ENCODE results near the gene PLCZ1. TPM values are rescaled to one million over a fixed set of nuclear protein-coding genes. Genes with fewer than 3 reads are reported as not detected.

The PLCZ1 gene
- polyA plus RNA-seq, 3 donors = not detected

- Histone ChIP-seq H3K4me2 (replicated peaks; ENCODE audit: extremely low read depth, low read length, poor library complexity, severe bottlenecking) (no peak overlapping the region), H2AFZ (ENCODE audit: insufficient read depth, low read depth, low read length, poor library complexity, severe bottlenecking) (no peak overlapping the region), H3K9me3 (replicated peaks in 1 of 2; ENCODE audit: control insufficient read depth in 1 of 2, insufficient read depth in 1 of 2, low read length in 2 of 2) (peaks cover 3 to 7% of the 10 kb centered on the region in 2 donors), H3K36me3 (replicated peaks in 1 of 2; ENCODE audit: control insufficient read depth in 1 of 2, insufficient read depth in 2 of 2, low read length in 2 of 2) (no peaks in the 10 kb centered on the region), H3K27me3 (ENCODE audit: control insufficient read depth in 2 of 2, insufficient read depth in 2 of 2, low read length in 2 of 2) (no peaks in the 10 kb centered on the region), H3K79me2 (ENCODE audit: insufficient read depth, low read length) (no peaks in the 10 kb centered on the region), H4K20me1 (ENCODE audit: insufficient read depth, low read length) (no peaks in the 10 kb centered on the region), H3K9ac (ENCODE audit: insufficient read depth, low read length, poor library complexity, severe bottlenecking) (no peak overlapping the region), H3K4me1 (ENCODE audit: control insufficient read depth in 1 of 2, insufficient read depth in 2 of 2, low read length in 2 of 2) (no peaks in the 10 kb centered on the region), H3K27ac (ENCODE audit: low read depth in 1 of 2, low read length in 2 of 2) (no peak overlapping the region), H3K4me3 (replicated peaks in 1 of 3; ENCODE audit: low read depth in 2 of 3, low read length in 3 of 3) (no peak overlapping the region)
- no peak for DNase-seq
- H3K4me1 Mint-ChIP-seq = no peaks in the 10 kb centered on the region
- no peaks in the 10 kb centered on the region for H3K27me3 Mint-ChIP-seq (ENCODE audit: low read depth in 3 of 3)
- WGBS (ENCODE audit: insufficient coverage) = 100% methylated on average over 1 of the region's 2 CpGs
- TF ChIP-seq CTCF (IDR thresholded peaks at IDR 0.05) = no peak
- intact Hi-C loops (cut with micrococcal nuclease) = no loop called here
- H3K9me3 Mint-ChIP-seq = peaks cover 3 to 22% (median 7%) of the 10 kb centered on the region in 7 donors
- no peak overlapping the region for H3K4me3 Mint-ChIP-seq
- no peaks in the 10 kb centered on the region for H3K36me3 Mint-ChIP-seq
- no peak overlapping the region for H3K27ac Mint-ChIP-seq
Observed at GRCh38 chr12:18658179-18658578, 79.6 kb downstream of the PLCZ1 start.

- Histone ChIP-seq H3K4me3 (replicated peaks in 1 of 3; ENCODE audit: low read depth in 2 of 3, low read length in 3 of 3) (no peak overlapping the region), H3K36me3 (replicated peaks in 1 of 2; ENCODE audit: control insufficient read depth in 1 of 2, insufficient read depth in 2 of 2, low read length in 2 of 2) (no peaks in the 10 kb centered on the region), H2AFZ (ENCODE audit: insufficient read depth, low read depth, low read length, poor library complexity, severe bottlenecking) (no peak overlapping the region), H3K27me3 (ENCODE audit: control insufficient read depth in 2 of 2, insufficient read depth in 2 of 2, low read length in 2 of 2) (no peaks in the 10 kb centered on the region), H4K20me1 (ENCODE audit: insufficient read depth, low read length) (no peaks in the 10 kb centered on the region), H3K9me3 (replicated peaks in 1 of 2; ENCODE audit: control insufficient read depth in 1 of 2, insufficient read depth in 1 of 2, low read length in 2 of 2) (peaks cover 3 to 7% of the 10 kb centered on the region in 2 donors), H3K4me1 (ENCODE audit: control insufficient read depth in 1 of 2, insufficient read depth in 2 of 2, low read length in 2 of 2) (no peaks in the 10 kb centered on the region), H3K79me2 (ENCODE audit: insufficient read depth, low read length) (no peaks in the 10 kb centered on the region), H3K9ac (ENCODE audit: insufficient read depth, low read length, poor library complexity, severe bottlenecking) (no peak overlapping the region), H3K27ac (ENCODE audit: low read depth in 1 of 2, low read length in 2 of 2) (no peak overlapping the region), H3K4me2 (replicated peaks; ENCODE audit: extremely low read depth, low read length, poor library complexity, severe bottlenecking) (no peak overlapping the region)
- Mint-ChIP-seq H3K36me3 (no peaks in the 10 kb centered on the region), H3K4me1 (no peaks in the 10 kb centered on the region), H3K9me3 (peaks cover 0 to 13% (median 7%) of the 10 kb centered on the region in 7 donors), H3K4me3 (no peak overlapping the region), H3K27me3 (ENCODE audit: low read depth in 3 of 3) (peaks cover 0 to 1% (median 0%) of the 10 kb centered on the region in 3 donors), H3K27ac (no peak overlapping the region)
- no CpG with 5 or more reads among the region's 4 CpGs for WGBS (ENCODE audit: insufficient coverage)
- TF ChIP-seq CTCF (IDR thresholded peaks at IDR 0.05) = no peak
- intact Hi-C loops (cut with micrococcal nuclease) = no loop called here
- DNase-seq = no peak
Observed at GRCh38 chr12:18655351-18655750, 82.5 kb downstream of the PLCZ1 start.

Measured in CD14-positive monocyte (primary cell).